CD14-positive monocyte (primary cell): ENCODE results near the gene MAFF. TPM values are rescaled to one million over a fixed set of nuclear protein-coding genes. Genes with fewer than 3 reads are reported as not detected.
A peak's percentile ranks its signal among the peaks of the same experiment; 100 is the strongest.

Experiments
- DNase-seq, 3 donors: peaks; one replicate each; pipeline ENCODE4 v3.0.0-alpha.2; 2011 to 2022
- H2AFZ ChIP-seq: 2 replicates; pipeline ENCODE4 v1.6.0; 2012; ENCODE audit warnings: mild to moderate bottlenecking, low read depth, low read length, inconsistent platforms; ENCODE audit not compliant: insufficient read depth, poor library complexity, severe bottlenecking
- H3K27ac ChIP-seq, 2 donors: 1 replicate in 1 of 2; 2 replicates in 1 of 2; pipeline ENCODE4 v1.5.1; 2012 to 2013; ENCODE audit warnings: low read length in 2 of 2, control low read depth in 1 of 2, inconsistent platforms in 1 of 2, low read depth in 1 of 2, mild to moderate bottlenecking in 1 of 2
- H3K27me3 ChIP-seq, 2 donors: one replicate each; pipeline versions ENCODE4 v1.6.0 to v1.6.1; 2011 to 2013; ENCODE audit warnings: low read length in 2 of 2; ENCODE audit not compliant: control insufficient read depth in 2 of 2, insufficient read depth in 2 of 2
- H3K36me3 ChIP-seq, 2 donors: replicated peaks in 1 of 2; 1 replicate in 1 of 2; 2 replicates in 1 of 2; pipeline versions ENCODE4 v1.5.1 to v1.6.1; 2012 to 2013; ENCODE audit warnings: low read length in 2 of 2, control low read depth in 1 of 2, inconsistent platforms in 1 of 2, mild to moderate bottlenecking in 1 of 2; ENCODE audit not compliant: insufficient read depth in 2 of 2, control insufficient read depth in 1 of 2
- H3K4me1 ChIP-seq, 2 donors: 1 replicate in 1 of 2; 2 replicates in 1 of 2; pipeline versions ENCODE4 v1.5.1 to v1.6.1; 2012 to 2013; ENCODE audit warnings: low read length in 2 of 2, control low read depth in 1 of 2, inconsistent platforms in 1 of 2, mild to moderate bottlenecking in 1 of 2, moderate library complexity in 1 of 2; ENCODE audit not compliant: insufficient read depth in 2 of 2, control insufficient read depth in 1 of 2
- H3K4me2 ChIP-seq: replicated peaks from 2 replicates; pipeline ENCODE3; 2012; ENCODE audit warnings: low read length, moderate library complexity, mild to moderate bottlenecking; ENCODE audit not compliant: poor library complexity, severe bottlenecking; ENCODE audit errors: extremely low read depth
- H3K4me3 ChIP-seq, 3 experiments: fragments of 200-600 bp in 1 of 3; sonication (generic) in 1 of 3; replicated peaks in 1 of 3; 1 replicate in 2 of 3; 2 replicates in 1 of 3; pipeline ENCODE4 v1.5.1; 2011 to 2013; ENCODE audit warnings: low read length in 3 of 3, mild to moderate bottlenecking in 3 of 3, control low read depth in 2 of 3, low read depth in 2 of 3, inconsistent platforms in 1 of 3, moderate library complexity in 1 of 3
- H3K79me2 ChIP-seq: 2 replicates; pipeline ENCODE4 v1.6.0; 2012; ENCODE audit warnings: mild to moderate bottlenecking, control low read depth, inconsistent platforms, low read length, moderate library complexity; ENCODE audit not compliant: insufficient read depth
- H3K9ac ChIP-seq: 2 replicates; pipeline ENCODE4 v1.6.0; 2017; ENCODE audit warnings: low read length, mild to moderate bottlenecking; ENCODE audit not compliant: insufficient read depth, poor library complexity, severe bottlenecking
- H3K9me3 ChIP-seq, 2 donors: replicated peaks in 1 of 2; 1 replicate in 1 of 2; 2 replicates in 1 of 2; pipeline versions ENCODE4 v1.5.1 to v1.6.1; 2012 to 2013; ENCODE audit warnings: low read length in 2 of 2, control low read depth in 1 of 2; ENCODE audit not compliant: control insufficient read depth in 1 of 2, insufficient read depth in 1 of 2
- H4K20me1 ChIP-seq: 2 replicates; pipeline ENCODE4 v1.6.0; 2012; ENCODE audit warnings: mild to moderate bottlenecking, low read length, control low read depth, moderate library complexity; ENCODE audit not compliant: insufficient read depth
- H3K27ac Mint-ChIP-seq, 7 donors: one replicate each; pipeline ENCODE4 v1.8.0; 2020; ENCODE audit warnings: mild to moderate bottlenecking in 7 of 7, mixed read lengths in 7 of 7, moderate library complexity in 6 of 7, inconsistent platforms in 2 of 7
- H3K27me3 Mint-ChIP-seq, 3 donors: one replicate each; pipeline ENCODE4 v1.8.0; 2021 to 2022; ENCODE audit warnings: low read depth in 3 of 3, mild to moderate bottlenecking in 3 of 3, mixed read lengths in 3 of 3, moderate library complexity in 3 of 3, inconsistent platforms in 1 of 3
- H3K36me3 Mint-ChIP-seq, 2 donors: one replicate each; pipeline ENCODE4 v1.8.0; 2020; ENCODE audit warnings: mixed read lengths in 2 of 2, inconsistent platforms in 1 of 2, mild to moderate bottlenecking in 1 of 2
- H3K4me1 Mint-ChIP-seq: one replicate; pipeline ENCODE4 v1.8.0; 2020; ENCODE audit warnings: mild to moderate bottlenecking, mixed read lengths
- H3K4me3 Mint-ChIP-seq, 2 donors: one replicate each; pipeline ENCODE4 v1.8.0; 2020; ENCODE audit warnings: mild to moderate bottlenecking in 2 of 2, mixed read lengths in 2 of 2, moderate library complexity in 1 of 2
- H3K9me3 Mint-ChIP-seq, 7 donors: one replicate each; pipeline ENCODE4 v1.8.0; 2020 to 2022; ENCODE audit warnings: mixed read lengths in 7 of 7, mild to moderate bottlenecking in 6 of 7, moderate library complexity in 6 of 7, inconsistent platforms in 2 of 7
- CTCF ChIP-seq: fragments of 200-600 bp; IDR thresholded peaks from one replicate; pipeline ENCODE4 v1.8.0; 2022; ENCODE audit warnings: antibody characterized with exemption, mild to moderate bottlenecking
- WGBS: methylation state at CpG from one replicate; pipeline ENCODE4 v1.1.5; 2013; ENCODE audit warnings: missing lambda C conversion rate; ENCODE audit not compliant: insufficient coverage; 5-methylcytosine and 5-hydroxymethylcytosine counted together
- intact Hi-C, 2 donors: fragments of 100-400 bp; cut with micrococcal nuclease; formaldehyde crosslinking; loops; one replicate each; pipeline versions ENCODE4 v1.15.0 to v1.15.1; 2023
- polyA plus RNA-seq, 3 donors: library from polyadenylated mRNA; depleted of rRNA in 1 of 3; unstranded in 2 of 3; stranded (reverse) in 1 of 3; fragments of 300-500 nt in 2 of 3; fragments of >200 nt in 1 of 3; fragmentation: Illumina TruSeq in 2 of 3; gene quantifications; 1 replicate in 2 of 3; 2 replicates in 1 of 3; pipeline ENCODE4 v1.2.3, GENCODE V29; 2012 to 2021

The MAFF gene
- polyA plus RNA-seq, 3 donors = 1.5 to 67.3 (median 2.0) TPM

DNA sequence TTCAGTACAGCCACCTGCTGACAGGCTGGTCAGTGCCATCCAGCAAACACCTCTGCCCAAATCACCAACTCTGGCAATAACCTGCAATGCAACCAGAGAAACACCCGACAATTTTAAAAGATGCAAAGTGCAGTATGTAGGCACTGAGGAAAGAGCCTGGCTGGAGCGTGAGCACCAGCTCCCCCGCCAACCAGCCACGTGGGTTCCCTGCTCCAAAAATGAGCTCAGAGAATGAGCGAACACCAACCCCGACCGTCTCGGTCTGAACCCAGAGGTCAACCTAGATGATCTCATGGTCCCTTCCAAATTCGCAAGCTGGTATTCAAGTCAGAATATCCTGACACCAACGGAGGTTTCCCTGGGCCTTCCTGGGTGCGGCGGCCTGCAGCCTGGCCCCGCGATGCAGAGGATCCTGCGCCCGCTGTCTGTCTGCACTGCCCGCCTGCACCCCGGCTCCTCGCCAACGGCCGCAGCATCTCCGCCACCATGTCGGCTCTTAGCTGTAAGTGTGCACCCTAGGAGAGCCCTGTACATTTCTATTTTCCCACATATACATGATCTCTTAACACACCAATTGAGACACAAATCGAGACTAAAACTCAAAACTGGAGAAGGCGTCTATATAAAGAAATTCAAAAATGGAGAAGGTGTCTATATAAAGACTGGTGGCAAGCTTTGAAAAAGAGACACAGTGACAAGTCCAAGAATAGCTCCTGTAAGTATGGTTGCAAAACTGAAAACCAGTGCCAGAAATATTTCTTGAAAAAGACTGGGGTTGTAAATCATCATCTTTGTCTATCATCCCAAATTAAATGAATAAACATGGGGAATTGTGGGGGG lies 48.2 kb downstream of the MAFF start:
- H3K79me2 ChIP-seq = peaks cover 5% of the 10 kb centered on the region
- TF ChIP-seq CTCF = no peak
- H3K9me3 ChIP-seq = peaks cover 5 to 13% of the 10 kb centered on the region in 2 donors
- no peak overlapping the region for H2AFZ ChIP-seq
- H3K4me3 Mint-ChIP-seq = no peak overlapping the region
- H3K27me3 ChIP-seq = no peaks in the 10 kb centered on the region
- H3K36me3 Mint-ChIP-seq = peaks cover 34 to 50% of the 10 kb centered on the region in 2 donors
- 94% methylated on average over 23 of the region's 25 CpGs for WGBS
- no peak overlapping the region for H3K4me3 ChIP-seq
- DNase-seq = no peak
- H3K4me1 ChIP-seq = peaks cover 0 to 5% of the 10 kb centered on the region in 2 donors
- H3K4me2 ChIP-seq = no peak overlapping the region
- H3K36me3 ChIP-seq = peaks cover 24 to 43% of the 10 kb centered on the region in 2 donors
- peaks cover 5 to 13% (median 9%) of the 10 kb centered on the region in 7 donors for H3K9me3 Mint-ChIP-seq
- peaks cover 35% of the 10 kb centered on the region for H4K20me1 ChIP-seq
- peak overlapping the region in 2 of 7 donors; percentile 42 to 48 for H3K27ac Mint-ChIP-seq
- peaks cover 0 to 2% (median 1%) of the 10 kb centered on the region in 3 donors for H3K27me3 Mint-ChIP-seq
- H3K4me1 Mint-ChIP-seq = peaks cover 9% of the 10 kb centered on the region
- intact Hi-C loops = no loop called here
- no peak overlapping the region for H3K27ac ChIP-seq
- H3K9ac ChIP-seq = no peak overlapping the region

- Histone ChIP-seq H3K36me3 (peaks cover 19 to 35% of the 10 kb centered on the region in 2 donors), H3K27me3 (no peaks in the 10 kb centered on the region), H3K4me3 (no peak overlapping the region), H3K4me1 (peaks cover 0 to 5% of the 10 kb centered on the region in 2 donors), H3K9ac (no peak overlapping the region), H3K79me2 (peaks cover 5% of the 10 kb centered on the region), H3K4me2 (no peak overlapping the region), H3K9me3 (peaks cover 5 to 13% of the 10 kb centered on the region in 2 donors), H3K27ac (no peak overlapping the region), H4K20me1 (peaks cover 40% of the 10 kb centered on the region), H2AFZ (no peak overlapping the region)
- DNase-seq = no peak
- Mint-ChIP-seq H3K9me3 (peaks cover 5 to 13% (median 9%) of the 10 kb centered on the region in 7 donors), H3K27me3 (peaks cover 0 to 2% (median 1%) of the 10 kb centered on the region in 3 donors), H3K27ac (peak overlapping the region in 1 of 7 donors; percentile 80), H3K4me3 (no peak overlapping the region), H3K4me1 (peaks cover 11% of the 10 kb centered on the region), H3K36me3 (peaks cover 33 to 47% of the 10 kb centered on the region in 2 donors)
- TF ChIP-seq CTCF = no peak
- WGBS = 50% methylated on average over 7 of the region's 13 CpGs
- intact Hi-C loops = no loop called here
These were observed 49.0 kb downstream of the MAFF start for GRCh38 chr22:38250643-38251340.
